A172 (cell line): Measurements from ENCODE around the gene PSD4. TPM values are rescaled to one million over a fixed set of nuclear protein-coding genes. Genes with fewer than 3 reads are reported as not detected.
A peak's percentile ranks its signal among the peaks of the same experiment; 100 is the strongest.

Source experiments
- DNase-seq: peaks from one replicate; pipeline ENCODE4 v3.0.0-alpha.2; 2015; ENCODE audit warnings: low spot score
- total RNA-seq: library from RNA; depleted of rRNA; stranded (reverse); fragments of >200 nt; shearing (Covaris generic); gene quantifications from 2 replicates; pipeline ENCODE4 v1.2.3, GENCODE V29; 2014

The PSD4 gene
- total RNA-seq, 1 experiment from 2014 or later: 10.0 TPM

DNA sequence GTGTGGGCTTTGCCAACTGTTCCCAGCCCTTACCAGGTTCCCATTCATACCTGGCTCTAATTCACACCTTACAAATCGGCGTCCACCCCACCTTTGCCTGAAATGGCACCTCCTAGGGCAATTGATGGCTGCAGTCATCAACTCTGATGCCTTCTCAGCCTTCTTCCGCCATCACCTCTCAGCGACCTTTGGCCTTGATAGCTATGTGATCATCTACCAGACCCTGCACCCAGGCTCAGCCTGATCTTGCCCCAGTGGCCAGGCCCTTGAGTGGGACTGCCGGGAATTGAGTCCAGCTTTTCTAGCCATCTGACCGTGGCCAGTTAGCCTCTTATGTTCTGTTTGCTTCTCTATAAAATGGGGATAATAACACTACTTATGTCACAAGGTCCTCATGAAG, 32.5 kb downstream of the PSD4 start:
- no peak for DNase-seq

DNA sequence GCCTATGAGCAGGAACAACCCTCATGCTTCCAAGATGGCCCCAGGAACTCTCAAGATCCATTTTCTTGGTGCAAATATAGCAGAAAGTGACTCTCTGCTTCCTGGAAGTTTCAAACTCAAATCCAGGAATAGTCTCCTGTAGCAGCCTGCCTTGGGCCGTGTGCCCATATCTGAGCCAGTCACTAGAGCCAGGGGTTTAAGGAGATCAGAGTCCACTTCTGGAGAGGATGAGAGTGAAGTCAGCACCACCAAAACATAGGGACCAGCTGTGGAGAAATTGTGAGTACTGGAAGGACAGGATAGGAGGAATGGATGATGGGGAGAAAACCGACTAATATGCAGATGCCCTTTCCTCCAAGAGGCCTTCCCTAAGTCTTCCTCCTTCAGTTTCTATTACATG, 33.2 kb downstream of the PSD4 start:
- DNase-seq: no peak

DNA sequence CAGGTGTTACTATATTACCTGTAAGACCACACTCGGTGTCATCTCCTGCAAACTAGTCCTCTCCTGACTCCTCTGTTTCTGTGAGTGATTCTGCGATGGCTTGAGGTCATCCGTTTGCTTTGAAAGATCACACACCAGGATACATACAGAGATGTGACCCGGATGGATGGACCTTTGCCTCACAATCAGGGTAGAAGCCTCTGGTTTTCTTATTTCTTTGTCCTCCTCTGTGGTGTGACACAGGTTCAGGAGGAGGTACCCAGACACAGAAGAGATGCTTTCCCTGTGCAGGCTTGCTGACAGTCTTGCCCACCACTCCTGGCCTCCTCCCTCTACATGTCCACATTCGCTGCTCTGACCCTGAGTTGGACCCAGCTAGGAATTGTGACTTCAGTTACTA, 34.6 kb downstream of the PSD4 start:
- DNase-seq: no peak

DNA sequence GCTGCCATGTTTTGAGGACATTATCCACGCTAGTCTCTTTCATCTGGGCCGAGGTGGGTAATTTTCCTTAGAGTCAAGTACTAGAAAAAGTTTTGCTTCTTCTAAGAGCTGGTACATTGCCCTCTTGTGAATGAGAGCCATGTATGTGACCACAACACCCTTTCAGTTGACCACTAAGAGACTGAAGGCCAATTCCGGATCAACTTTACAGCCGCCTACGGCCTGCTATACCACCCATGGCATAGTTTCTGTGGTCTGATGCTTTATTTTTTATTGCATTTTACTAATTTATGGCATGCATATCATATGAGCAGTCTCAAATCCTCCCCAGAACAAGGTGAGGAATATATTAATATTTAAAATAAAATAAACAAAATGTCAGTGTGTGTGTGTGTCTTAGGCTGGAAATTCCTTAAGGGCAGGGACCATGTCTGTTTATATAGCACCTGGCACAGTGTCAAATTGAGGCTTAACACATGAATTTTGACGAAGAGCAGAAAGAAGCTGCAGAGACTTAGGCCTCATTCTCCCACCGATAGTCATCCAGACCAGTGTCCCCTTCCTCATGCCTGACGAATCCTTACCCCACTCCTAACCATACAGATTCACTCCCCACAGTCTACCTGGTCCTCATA, 35.4 kb downstream of the PSD4 start:
- no peak for DNase-seq

DNA sequence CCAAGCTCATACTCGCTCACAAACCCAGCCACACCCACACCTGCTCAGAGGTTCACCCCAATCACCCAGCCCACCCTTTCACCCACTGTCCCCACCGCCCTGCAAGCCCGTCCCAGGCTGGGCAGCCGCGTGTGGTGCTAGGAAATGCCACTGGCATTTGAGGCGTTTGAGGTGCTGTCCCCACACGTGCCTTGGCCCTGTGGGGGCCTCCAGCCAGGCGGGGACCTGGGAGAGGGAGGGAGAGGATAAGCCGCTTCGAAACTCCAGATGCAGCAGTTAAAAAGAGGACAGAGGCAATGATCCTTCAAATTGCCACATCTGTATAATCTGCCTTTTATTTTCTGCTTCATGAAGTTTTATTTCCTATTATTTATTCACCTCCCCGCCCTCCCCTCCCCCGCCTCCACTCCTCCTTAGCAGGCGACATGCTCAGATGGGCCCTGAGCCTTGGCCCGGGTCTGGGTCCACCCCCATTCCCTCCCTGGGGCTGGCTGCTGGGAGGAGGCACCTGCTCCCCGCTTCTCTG, 35.9 kb downstream of the PSD4 start:
- DNase-seq: no peak

DNA sequence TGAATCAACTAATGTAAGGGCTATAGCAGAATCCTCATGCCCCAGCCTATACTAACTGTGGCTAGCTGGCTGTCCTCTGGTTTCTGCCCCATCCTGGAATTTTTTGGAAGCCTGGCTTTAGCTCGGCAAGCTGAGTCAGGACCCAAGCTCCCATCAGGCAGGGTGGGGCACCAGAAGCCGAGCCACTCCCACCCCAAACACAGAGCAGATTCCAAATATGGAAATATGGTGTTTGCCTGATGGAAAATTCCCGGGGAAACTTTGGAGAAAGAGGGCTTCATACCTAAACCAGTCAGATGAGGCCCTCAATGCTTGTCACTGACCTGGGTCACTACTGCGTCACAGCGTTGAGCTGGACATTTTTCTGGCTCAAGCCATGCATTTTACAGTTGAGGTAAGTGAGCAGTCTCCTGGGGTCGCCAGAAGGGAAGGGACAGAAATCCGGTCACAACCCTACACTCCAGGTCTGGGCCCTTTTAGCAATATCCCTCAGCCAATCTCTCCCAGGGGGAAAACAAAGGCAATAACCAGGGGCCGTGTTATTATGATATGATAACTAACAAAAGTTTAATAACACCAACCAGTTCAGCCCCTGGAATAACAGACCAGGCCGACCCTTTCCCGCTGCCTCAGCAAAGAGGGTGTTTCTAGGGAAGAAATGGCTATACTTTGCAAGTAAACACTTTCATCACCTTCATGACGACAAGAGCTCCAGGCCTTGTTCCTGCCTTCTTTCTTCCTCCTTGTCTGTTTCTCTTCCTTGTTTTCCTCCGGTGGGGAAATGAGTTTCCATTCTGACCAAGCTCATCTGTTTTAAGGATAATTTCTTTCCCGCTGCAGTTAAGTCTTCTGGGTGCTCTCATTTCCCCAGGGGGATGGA, 37.7 kb downstream of the PSD4 start:
- DNase-seq: peak; percentile 95

DNA sequence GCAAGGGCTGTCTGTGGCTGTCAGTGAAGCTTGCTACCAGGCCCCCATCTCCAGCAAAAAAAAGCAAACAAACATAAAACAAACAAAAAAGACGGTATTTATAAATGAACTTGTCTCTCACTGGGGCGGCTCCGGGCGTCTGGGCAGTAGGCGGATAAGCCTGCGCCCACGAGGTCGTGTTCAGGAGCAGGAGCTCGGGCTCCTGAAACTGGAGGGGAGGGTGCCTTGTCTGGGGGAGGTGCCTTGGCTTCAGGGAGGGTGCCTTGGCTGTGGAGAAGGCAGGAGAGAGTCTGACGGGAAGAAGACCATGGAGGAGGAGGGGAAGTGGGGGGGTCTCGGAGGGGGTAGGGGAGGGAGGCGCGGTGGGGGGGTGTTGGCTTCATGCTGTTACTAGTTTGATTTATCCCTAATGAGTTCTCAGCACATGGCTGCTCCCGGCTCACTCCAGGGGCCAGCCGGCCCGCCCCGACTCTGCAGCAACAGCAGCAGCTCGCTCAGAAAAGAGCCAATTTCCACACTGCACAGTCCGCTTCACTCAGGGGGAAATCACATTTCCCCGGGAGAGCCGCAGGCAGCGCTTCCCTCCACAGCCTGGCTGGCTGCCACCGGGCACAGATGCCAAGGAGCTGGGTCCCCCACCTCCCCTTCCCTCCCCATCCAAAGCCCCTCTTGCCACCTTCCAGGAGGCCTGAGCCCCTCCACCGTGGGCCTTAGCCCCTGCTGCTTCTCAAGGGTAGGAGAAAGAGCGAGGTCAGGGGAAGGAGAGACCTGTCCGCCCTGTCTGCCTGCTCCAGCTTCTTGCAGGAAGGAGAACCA, 38.7 kb downstream of the PSD4 start:
- peak; percentile 47 for DNase-seq

DNA sequence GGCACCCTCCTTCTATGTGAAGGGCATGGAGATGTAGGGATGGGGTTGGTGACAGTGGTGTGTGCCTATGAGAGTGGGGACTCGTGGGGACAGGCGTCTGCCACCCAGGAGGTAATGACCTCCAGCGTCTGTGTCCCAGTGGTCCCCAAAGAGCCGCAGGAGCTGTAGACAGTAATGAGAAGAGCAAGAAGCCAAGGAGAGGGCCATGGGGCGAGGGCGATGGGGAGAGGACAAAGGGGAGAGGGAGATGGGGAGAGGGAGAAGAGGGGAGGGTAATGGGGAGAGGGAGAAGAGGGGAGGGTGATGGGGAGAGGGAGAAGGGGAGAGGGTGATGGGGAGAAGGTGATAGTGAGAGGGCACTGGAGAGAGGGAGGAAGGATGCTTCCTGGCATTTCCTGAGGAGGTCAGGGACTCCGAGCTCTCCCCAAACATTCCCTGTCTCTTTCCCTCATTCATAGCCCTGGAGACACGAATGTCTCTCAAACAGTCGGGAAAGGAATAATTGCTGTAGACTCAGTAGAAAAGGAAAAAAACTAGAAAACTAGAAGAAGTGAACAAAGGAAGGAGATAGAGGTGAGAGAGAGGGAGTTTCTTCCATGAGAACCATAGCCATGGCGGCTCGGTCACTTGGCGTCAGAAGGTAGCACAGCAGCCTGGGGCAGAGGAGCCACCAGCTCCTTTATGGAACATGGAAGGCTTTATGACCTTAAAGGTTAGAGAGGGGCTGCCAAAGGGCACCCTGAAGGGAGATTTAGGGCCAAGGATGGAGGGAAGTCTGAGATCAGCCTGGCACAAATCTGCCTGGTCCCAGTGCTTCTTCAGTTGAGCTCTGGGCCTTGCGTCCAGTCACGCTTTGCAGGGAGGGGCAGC, 39.5 kb downstream of the PSD4 start:
- no peak for DNase-seq

DNA sequence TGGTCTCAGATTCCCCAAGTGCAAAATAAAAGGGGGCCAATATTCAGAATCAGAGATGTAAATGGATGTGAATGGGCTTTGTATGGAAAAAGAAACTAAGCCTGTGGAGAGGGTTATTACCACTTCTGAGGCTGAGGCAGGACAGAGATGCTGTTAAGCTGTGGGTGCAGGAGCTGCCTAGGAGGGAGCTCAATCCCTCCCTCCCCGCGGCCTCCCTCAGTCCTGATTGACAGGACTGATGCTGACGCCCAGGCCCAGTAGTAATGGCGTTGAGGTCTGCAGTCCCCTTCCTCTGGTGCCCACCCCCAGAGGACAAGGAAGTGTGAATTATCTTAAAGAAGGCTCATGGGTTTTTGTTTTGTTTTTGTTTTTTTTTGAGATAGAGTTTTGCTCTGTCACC, 40.4 kb downstream of the PSD4 start:
- DNase-seq: no peak

DNA sequence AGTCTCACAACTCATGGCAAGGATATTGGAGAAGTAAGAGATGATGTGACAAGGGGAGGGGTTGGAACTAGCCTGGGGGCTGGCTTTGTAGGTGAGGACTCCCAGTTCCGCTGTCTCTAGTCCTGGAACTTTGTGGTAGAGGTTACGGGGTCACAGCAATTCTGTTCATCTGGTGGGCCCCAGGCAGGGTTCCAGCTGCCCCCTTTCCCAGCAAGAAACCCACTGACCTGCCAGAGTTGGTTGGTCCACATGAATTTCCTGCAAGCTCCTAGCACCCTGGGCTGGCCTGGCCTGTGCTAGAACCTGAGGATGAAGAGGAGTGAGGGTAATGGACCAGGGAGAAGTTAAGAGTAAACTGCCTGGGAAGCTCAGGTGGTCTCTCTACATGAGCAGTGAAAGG, 41.3 kb downstream of the PSD4 start:
- no peak for DNase-seq

DNA sequence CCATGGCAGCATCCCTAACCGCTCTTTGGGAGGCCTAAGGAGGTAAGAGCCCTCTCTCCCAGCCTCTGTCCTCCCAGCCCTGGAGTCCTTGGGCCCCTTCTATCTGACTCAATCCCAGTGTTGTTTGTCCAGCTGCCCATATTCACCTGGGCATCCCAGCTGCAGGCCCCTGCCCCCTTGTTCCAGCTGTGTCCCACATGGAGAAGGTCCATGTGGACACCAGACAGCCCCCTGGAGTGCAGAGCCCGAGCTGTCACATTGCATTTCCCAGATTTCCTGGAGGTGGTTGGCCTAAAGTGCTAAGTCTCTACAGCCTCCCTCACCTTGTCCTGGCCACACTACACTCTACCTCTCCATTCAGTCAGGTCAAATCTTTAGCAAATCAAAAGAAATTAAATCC, 42.5 kb downstream of the PSD4 start:
- no peak for DNase-seq

DNA sequence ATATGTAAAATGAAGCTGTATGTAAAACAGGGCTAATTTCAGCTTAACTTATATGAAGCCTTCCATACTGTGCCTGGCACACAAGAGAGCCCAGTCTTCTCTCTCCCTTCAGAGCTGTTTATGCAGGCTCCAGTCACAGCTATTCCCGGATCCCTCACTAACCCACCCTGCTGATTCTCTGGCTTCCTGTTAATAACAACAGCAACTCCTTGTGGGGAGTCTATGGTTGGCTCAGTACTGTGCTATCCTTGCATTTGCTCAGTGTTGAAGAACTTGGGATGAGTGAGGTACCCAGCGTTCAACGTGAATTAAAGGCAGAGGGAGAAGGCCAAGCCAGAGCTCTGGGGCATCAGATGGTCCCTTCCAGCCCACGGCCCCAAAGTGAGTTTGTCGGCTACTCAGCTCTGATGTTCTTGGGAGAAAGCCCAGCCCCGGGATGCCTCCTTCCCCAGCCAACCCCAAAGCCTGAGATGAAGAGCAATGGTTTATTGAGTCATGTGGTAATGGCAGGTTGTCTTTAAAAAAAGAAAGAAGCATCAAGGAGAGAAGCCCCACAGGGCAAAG, 43.2 kb downstream of the PSD4 start:
- peak; percentile 44 for DNase-seq

DNA sequence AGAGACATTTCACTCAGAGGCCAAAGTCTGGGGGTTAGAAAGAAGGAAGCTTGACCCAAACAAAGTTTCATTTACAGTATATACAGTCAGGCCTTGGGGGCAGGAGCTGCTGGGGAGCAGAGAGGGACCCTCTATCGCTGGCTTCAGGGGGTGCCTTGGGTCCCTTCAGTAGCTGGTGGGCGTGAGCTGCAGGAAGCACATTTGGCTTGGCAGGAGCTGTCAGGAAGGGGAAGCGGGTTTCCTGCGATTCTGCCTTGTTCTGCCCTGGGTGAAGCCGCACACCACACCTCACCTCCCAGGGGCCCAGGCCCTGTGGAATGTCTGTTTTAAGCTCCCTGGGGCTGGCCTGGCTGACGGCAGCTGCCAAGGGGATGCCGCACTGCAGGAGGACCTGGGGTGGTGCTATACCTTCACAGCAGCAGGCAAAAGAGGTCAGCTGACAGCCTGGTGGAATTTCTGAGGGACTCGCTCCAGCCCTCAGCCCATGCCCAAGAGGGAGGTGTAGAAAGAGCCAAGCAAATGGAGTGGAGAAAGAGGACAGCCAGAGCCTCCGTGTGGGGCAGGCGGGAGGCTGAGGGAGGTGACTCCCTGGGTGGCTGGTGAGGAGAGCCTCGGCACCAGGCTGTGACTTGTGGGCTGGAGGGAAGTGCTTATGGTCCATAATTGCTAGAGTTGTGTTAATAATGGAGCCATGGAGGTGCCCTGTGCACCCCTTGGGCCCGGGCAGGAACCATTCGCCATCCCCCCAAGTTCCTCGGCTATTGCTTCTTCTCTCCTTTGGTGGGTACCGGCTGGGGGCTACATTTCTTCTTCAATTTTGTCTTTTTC, 43.9 kb downstream of the PSD4 start:
- peak; percentile 88 for DNase-seq

DNA sequence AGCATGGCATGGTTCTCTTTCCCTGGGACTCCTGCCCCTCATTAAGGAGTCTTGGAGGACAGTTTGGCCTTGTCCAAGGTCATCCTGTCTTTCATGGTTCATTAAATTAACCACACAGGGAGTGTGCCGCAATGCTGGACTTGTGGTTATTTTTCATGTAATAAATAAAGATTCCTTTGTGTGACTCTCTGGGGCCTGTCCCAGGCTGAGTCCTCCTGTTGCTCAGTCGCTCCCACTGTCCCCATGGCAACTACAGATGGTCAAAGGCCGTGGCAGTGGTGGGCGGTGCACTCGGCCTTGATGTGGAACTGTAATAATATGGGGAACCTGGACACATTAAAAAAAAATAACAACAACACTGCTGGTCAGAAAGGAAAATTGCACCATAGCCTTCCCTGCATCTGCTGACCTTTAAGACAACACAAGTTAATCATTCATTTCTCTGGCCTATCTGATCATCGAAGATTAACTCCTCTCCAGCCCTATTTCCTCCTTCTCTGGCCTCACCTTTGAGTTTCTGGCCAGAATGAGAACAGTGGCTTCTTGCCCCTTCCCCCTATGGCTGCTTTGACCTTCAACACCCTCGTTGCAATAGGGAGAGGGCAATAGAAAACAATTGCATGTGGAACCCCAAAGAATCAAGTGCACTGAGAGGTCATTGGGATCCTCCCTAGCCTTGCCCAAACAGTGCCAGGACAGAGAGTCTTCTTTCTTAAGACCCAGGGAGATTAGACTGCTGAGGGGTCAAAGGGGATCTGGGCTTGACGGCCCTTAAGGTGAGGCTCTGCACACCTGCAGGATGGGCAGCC, 44.7 kb downstream of the PSD4 start:
- DNase-seq: peak; percentile 89

DNA sequence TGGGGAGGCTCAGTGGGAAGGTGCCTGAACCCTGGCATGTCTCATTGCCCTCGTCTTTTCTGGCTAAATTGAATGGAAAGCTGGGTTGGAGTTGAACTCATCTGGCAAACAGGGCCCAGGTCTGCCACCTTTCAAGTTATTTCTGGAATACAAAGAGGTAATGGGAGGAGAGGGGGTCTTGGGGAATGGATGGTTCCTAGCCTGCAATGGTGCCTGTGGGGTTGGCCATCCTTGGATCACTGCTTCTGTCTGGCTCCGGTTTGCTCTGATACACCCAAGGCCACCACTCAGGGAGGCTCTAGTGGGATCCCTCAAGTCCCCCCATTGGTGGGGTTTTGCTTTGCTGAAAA, 45.3 kb downstream of the PSD4 start:
- DNase-seq: no peak

DNA sequence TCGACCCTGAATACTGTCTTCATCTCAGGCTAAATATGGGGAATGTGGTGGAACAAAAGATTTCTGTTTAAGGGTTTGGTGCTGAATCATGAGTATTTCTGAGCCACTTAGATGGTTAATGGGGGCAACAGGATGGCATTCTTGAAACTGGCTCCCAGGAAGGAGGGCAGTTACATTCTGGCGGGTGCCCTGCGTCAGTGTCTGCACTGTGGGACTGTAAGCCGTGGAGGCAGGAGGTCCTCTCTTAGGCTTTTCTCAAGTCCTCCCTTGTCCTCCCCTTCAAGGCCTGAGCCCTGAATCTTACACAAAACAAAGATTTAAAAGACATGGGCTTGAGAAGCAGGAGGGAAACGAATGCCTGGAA, 45.7 kb downstream of the PSD4 start:
- no peak for DNase-seq

DNA sequence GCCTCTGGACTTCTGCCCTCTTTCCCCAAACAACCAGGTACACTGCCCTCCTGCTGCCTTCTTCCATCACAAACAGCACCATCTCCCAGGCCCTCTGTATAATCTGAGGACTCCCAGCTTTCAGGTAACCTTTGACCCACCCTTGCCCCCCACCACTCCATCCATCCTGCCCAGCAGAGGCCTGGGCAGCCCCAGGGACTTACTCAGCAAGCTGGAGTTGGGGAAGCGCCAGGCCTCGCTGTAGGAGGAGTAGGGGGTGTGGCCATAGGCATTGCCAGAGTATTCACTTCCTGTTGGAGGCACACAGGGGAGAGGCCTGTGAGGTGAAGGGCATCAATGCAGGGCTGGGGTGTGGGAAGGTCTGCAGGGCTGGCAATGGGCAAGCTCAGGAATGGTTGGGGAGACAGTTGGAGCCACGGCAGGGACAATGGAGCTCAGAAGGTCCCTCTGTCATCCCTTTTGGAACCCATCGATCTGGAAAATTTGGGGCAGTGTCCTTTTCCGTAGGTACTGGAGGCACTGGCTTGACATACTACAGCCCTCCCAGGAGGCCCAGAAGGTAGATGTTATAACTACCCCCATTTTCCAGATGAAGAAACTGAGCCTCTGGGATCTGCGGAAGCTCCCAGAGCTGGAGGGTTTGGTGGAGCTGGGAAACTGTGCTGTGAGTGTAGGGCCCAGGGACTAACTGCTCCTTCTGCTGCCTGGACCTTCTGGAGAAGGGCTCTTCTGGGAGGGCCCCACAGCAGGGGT, 46.3 kb downstream of the PSD4 start:
- peak; percentile 85 for DNase-seq

DNA sequence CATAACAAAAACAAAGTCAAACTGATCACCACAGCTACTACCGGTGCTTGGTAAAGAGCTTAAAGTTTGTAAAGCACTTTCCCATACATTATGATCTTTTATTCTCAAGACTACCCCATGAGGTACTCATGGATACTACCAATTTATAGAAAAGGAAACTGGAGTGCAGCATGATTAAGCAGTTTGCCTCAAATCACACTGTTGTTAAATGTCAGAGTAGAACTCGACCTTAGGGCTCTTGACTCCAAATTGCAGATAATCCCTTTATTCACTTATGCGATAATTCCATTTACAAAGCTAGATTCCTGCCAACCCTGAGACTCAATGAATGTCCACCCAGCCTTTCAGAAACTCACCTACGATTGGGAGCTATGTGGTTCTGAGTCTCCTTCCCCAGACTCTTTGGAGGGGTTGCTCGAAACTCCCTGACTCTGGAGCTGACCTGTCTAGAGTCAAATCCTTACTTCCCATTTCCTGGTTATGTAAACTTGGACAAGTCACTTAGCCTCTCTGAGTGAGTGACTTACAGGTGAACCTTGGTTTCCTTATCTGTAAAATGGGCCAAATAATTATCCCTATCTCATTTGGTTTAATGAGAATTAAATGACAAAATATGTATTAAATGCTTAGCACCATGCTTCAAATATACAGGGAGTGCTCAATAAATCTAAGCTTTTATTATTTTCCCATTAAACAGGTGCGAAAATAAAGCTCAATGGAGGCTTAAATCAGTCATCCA, 47.4 kb downstream of the PSD4 start:
- no peak for DNase-seq
